HG03457 (cell line): ENCODE measurements around the gene ADIPOR2.

Experiments
- ATAC-seq: cut with Tn5 transposase; IDR thresholded peaks from one replicate; pipeline ENCODE4 v1.9.1; 2021; ENCODE audit warnings: moderate number of reproducible peaks; ENCODE audit not compliant: unreplicated experiment

ADIPOR2 gene

GRCh38 chr12:1690578-1691122 is at the start of gene ADIPOR2:
Gene ADIPOR2, plus strand, starts transcription at chr12:1691070. Its CDS starts 63,274 bp downstream, at chr12:1754344.
- peak; percentile 80 for ATAC-seq

GRCh38 chr12:1642513-1642912 is 48.4 kb upstream of the ADIPOR2 start:
- ATAC-seq, result no peak

- ATAC-seq, result no peak
These were observed 47.8 kb upstream of the ADIPOR2 start for GRCh38 chr12:1643043-1643442.

GRCh38 chr12:1643905-1644533 is 46.9 kb upstream of the ADIPOR2 start:
- no peak for ATAC-seq

- no peak for ATAC-seq
These were observed 46.1 kb upstream of the ADIPOR2 start for GRCh38 chr12:1644534-1645438.

GRCh38 chr12:1645819-1646218 is 45.1 kb upstream of the ADIPOR2 start:
- no peak for ATAC-seq

GRCh38 chr12:1646569-1647284 is 44.1 kb upstream of the ADIPOR2 start:
- no peak for ATAC-seq

GRCh38 chr12:1647285-1647669 is 43.6 kb upstream of the ADIPOR2 start:
- no peak for ATAC-seq

GRCh38 chr12:1650260-1650977 is 40.5 kb upstream of the ADIPOR2 start:
- ATAC-seq, result no peak

GRCh38 chr12:1650978-1651361 is 39.9 kb upstream of the ADIPOR2 start:
- ATAC-seq, result no peak

GRCh38 chr12:1651946-1652345 is 38.9 kb upstream of the ADIPOR2 start:
- ATAC-seq, result no peak

GRCh38 chr12:1655225-1655788 is 35.6 kb upstream of the ADIPOR2 start:
- ATAC-seq, result no peak

- no peak for ATAC-seq
These were observed 34.0 kb upstream of the ADIPOR2 start for GRCh38 chr12:1656902-1657301.

GRCh38 chr12:1657688-1658087 is 33.2 kb upstream of the ADIPOR2 start:
- ATAC-seq, result no peak

GRCh38 chr12:1660304-1661187 is 30.3 kb upstream of the ADIPOR2 start:
- ATAC-seq, result no peak

GRCh38 chr12:1661553-1662335 is 29.1 kb upstream of the ADIPOR2 start:
- ATAC-seq, result peak; percentile 61

GRCh38 chr12:1662761-1663439 is 28.0 kb upstream of the ADIPOR2 start:
- no peak for ATAC-seq
